Aorta (tissue), 4 donors: ENCODE results near the gene BLACAT1. TPM values are rescaled to one million over a fixed set of nuclear protein-coding genes. Genes with fewer than 3 reads are reported as not detected.

Experiments
- microRNA-seq, 2 donors: library from miRNA; unstranded; fragments of <30 nt; microRNA quantifications; one replicate each; pipeline ENCODE4 v1.2.0, GENCODE V29; 2020
- polyA plus RNA-seq, 2 donors: library from polyadenylated mRNA; stranded (reverse); fragments of 200-250 nt; gene quantifications; one replicate each; pipeline ENCODE4 v1.2.3, GENCODE V29; 2013
- total RNA-seq, 2 donors: library from RNA; stranded (reverse); fragmentation: NEBNext Ultra II Directional; extraction: Animal tissue kit (Norgen Biotek cat#: 25700); gene quantifications; one replicate each; pipeline ENCODE4 v1.2.1, GENCODE V29; 2021
- donor health status: healthy with polysubstance abuse.
- donor health status: Bipolar disorder and iron deficiency.
- donor health status: DM: no; HTN: no; CAD: no.
- donor health status: DM: yes; HTN: yes; CAD: no.

The BLACAT1 gene
- total and polyA plus RNA-seq, 4 donors: 0.21 TPM; not detected in 3

Small RNA genes lying within 50 kb of the gene (microRNA-seq; reads per million reads assigned to microRNA genes)
- 1.2 to 4.0 reads per million in 2 donors for gene MIR135B

Other genes starting within 250 kb of the BLACAT1 start
- 10 to 100 TPM; 14.3 to 17.6 TPM for gene DSTYK, start 244.3 kb downstream of the BLACAT1 start, total RNA-seq
- gene DSTYK, start 244.3 kb downstream of the BLACAT1 start, polyA plus RNA-seq: 1 to 10 TPM; 4.3 to 5.3 TPM
- 1 to 10 TPM; 6.2 to 8.2 TPM for gene TMCC2, start 228.1 kb downstream of the BLACAT1 start, total RNA-seq
- 1 to 10 TPM in 1 of 2 donors, under 1 TPM in 1; 0.69 to 1.0 TPM for gene TMCC2, start 228.1 kb downstream of the BLACAT1 start, polyA plus RNA-seq
- 1 to 10 TPM; 1.7 to 2.5 TPM for gene NUAK2, start 134.3 kb downstream of the BLACAT1 start, total RNA-seq
- 1 to 10 TPM in 1 of 2 donors, under 1 TPM in 1; 0.49 to 3.0 TPM for gene NUAK2, start 134.3 kb downstream of the BLACAT1 start, polyA plus RNA-seq
- 1 to 10 TPM in 1 of 2 donors, not detected in 1; 1.2 TPM for gene KLHDC8A, start 99.1 kb downstream of the BLACAT1 start, total RNA-seq
- gene KLHDC8A, start 99.1 kb downstream of the BLACAT1 start, polyA plus RNA-seq: not detected
- not detected for gene LEMD1, start 34.0 kb downstream of the BLACAT1 start, total RNA-seq
- gene LEMD1, start 34.0 kb downstream of the BLACAT1 start, polyA plus RNA-seq: not detected
- gene CDK18, start 48.6 kb upstream of the BLACAT1 start, total RNA-seq: 10 to 100 TPM; 47.1 to 80.7 TPM
- 10 to 100 TPM; 14.8 to 19.1 TPM for gene CDK18, start 48.6 kb upstream of the BLACAT1 start, polyA plus RNA-seq
- gene ELK4, start 176.0 kb upstream of the BLACAT1 start, total RNA-seq: 10 to 100 TPM; 66.1 to 90.4 TPM
- 1 to 10 TPM; 6.0 to 6.5 TPM for gene ELK4, start 176.0 kb upstream of the BLACAT1 start, polyA plus RNA-seq
- gene SLC45A3, start 224.5 kb upstream of the BLACAT1 start, total RNA-seq: 1 to 10 TPM; 4.8 to 7.0 TPM
- gene SLC45A3, start 224.5 kb upstream of the BLACAT1 start, polyA plus RNA-seq: 10 to 100 TPM in 1 of 2 donors, 1 to 10 TPM in 1; 3.0 to 14.1 TPM